NCI-H1105 (cell line): ENCODE data around the gene FAH.
"Not testable (repeated sequence)": the region's sequence is repeated elsewhere in the genome, so short reads cannot be mapped to it uniquely, and the experiment has no call there.

Experiments
- DNase-seq: peaks from one replicate; lab custom pipeline; 2025; lab: John Stamatoyannopoulos, UW

FAH gene

GRCh38 chr15:80151576-80151975 lies 1.2 kb upstream of the FAH start:
- no peak for DNase-seq

DNA sequence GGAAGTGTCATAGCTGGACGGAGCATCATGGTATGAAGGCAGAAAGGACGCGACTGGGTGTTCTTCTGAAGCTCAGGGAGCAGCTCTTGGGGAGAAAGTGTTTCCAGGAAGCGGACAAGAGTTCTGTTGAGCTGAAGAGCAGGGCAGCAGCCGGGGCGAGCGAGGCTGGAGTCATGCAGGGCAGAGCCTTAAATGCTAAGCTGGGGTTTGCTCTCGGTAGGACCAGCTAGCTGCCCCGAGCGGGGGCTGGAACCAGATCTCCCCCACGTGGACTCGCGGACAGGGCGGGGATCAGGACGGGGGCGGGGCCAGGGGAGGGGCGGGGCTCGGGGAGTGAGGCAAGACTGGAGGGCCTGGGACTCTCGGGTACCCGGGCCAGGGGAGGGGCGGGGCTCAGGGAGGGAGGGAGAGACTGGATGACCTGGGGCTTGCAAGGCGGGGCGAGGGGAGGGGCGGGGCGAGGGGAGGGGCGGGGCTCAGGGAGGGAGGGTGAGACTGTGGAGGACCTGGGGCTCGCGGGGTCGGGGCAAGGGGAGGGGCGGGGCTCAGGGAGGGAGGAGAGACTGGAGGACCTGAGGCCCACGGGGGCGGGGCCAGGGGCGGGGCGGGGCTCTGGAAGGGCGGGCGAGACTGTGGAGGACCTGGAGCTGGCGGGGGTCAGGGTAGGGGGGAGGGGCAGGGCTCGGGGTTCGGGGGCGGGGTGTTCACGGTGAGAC lies 461 bp upstream of the FAH start:
- peak; percentile 86 for DNase-seq

GRCh38 chr15:80153900-80154299 lies 1.1 kb downstream of the FAH start:
- no peak for DNase-seq

GRCh38 chr15:80154336-80154735 lies 1.5 kb downstream of the FAH start:
- no peak for DNase-seq

DNA sequence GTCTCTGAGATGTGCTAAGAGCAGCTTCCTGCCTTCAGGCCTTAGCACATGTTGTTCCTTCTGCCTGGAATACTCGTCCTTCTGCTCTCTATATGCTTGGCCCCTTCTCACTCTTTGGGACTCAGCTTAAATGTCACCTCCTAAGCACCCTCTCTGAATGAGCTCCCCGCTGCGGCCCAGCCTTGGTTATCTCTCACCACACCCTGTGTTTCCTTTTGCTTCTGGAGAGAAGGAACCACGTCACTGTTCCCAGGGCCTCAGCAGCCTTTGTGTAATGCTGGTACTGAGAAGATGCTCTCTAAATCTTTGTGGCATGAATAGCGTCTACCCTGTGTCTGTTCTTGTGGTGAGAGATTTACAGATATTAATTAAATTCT lies 2.2 kb downstream of the FAH start:
- DNase-seq, result no peak

GRCh38 chr15:80155378-80156175 lies 2.8 kb downstream of the FAH start:
- DNase-seq, result not testable (repeated sequence)

GRCh38 chr15:80156176-80156720 lies 3.4 kb downstream of the FAH start:
- no peak for DNase-seq

- no peak for DNase-seq
Measured at GRCh38 chr15:80157215-80157614, 4.4 kb downstream of the FAH start.

GRCh38 chr15:80159301-80159700 lies 6.5 kb downstream of the FAH start:
- no peak for DNase-seq

DNA sequence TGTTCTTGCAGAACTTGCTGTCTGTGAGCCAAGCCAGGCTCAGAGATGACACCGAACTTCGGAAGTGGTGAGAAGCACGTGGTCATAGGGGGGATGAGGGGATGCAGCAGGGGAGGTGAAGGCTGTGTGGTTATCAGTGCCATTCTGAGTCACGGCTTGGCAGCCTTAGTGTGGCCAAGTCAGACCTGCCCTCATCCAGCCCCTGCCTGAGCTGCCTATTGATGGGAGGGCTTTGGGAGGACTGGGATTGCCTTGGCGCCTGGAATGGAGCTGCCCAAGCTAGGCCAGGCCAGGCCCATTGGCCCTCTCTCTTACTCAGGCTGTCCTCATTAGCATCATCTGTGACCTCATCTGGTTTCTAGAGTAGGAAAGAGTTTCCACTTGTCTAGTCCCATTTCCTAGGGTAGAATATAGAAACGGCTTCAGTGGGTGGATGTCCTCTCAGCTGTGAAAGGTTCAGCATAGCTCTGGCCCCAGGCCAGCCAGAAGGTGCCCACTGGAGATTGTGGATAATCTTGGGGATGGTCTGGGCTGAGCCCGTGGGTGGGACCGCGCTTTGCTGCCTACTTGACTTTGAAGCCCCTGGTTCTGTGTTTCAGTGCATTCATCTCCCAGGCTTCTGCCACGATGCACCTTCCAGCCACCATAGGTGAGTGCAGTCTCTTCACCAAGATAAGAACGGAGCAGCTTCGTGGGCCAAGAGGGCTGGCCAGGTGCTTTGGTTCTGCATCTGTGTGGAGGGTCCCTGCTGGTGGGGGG lies 7.2 kb downstream of the FAH start:
- no peak for DNase-seq

GRCh38 chr15:80160570-80161156 lies 7.9 kb downstream of the FAH start:
- DNase-seq, result no peak

- DNase-seq, result no peak
Measured at GRCh38 chr15:80161468-80162016, 8.7 kb downstream of the FAH start.

DNA sequence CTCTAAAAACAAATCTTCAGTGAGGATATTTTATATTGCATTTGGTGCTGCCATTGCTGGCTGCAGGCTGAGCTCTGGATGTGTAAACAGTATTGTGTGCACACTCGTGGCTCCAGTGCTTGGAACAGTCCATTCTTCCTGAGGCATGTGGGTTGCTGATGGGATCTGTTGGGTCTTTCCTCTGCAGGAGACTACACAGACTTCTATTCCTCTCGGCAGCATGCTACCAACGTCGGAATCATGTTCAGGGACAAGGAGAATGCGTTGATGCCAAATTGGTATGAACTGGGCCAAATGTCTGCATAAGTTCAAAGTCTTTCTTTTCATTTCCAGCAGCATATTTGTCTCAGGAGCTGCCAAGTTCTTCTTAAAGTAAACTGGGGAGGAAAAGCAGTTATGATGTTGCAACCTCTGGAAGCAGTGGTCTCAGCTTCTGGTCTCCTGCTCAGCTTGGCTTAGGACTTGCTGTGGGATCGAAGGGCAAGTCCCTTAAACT lies 9.3 kb downstream of the FAH start:
- no peak for DNase-seq

DNA sequence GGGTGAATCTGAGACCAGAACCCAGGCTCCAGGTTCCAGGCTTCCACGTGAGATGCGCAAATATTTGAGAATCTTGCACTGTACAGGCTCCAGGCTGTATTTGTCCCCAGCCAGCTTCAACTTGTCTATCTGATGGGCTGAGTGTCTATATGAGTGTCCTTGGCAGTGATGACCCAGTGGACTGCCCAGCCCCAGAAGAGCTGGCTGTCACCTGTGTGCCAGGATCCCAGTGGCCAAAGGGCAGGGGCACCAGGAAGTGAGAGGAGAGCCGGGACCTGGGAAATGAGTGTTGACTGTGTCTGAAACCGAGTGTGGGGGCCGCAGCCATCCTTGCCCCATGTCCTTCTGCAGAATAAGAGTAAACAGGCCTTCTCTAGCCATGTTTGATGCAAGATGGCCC lies 10.4 kb downstream of the FAH start:
- DNase-seq, result no peak

DNA sequence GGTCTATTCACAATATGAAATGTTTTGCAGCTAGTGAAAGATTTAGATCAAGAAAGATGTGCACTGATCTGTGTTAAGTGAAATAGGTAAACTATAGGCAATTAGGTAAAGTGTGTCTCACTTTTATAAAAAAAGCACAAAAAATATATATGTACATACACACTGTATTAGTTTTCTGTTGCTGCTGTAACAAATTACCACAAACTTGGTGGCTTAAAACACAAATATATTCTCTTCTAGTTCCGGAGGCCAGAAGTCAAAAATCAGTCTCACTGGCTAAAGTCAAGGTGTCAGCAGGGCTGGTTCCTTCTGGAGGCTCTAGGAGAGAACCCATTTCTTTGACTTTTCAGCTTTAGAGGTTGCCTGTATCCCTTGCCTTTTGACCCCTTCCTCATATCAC lies 11.1 kb downstream of the FAH start:
- DNase-seq, result no peak

DNA sequence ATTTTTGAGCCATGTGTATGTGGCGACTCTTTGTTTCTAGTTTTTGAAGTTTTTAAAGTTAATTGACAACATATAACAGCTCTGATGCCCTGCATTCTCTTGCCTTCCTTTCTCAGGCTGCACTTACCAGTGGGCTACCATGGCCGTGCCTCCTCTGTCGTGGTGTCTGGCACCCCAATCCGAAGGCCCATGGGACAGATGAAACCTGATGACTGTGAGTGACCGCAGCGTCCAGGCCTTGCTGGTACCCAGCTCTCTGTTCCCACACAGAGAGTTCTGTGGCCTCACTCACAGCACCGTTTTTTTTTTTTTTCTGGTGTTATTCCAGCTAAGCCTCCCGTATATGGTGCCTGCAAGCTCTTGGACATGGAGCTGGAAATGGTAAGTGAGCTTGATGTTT lies 15.1 kb downstream of the FAH start:
- DNase-seq, result no peak

DNA sequence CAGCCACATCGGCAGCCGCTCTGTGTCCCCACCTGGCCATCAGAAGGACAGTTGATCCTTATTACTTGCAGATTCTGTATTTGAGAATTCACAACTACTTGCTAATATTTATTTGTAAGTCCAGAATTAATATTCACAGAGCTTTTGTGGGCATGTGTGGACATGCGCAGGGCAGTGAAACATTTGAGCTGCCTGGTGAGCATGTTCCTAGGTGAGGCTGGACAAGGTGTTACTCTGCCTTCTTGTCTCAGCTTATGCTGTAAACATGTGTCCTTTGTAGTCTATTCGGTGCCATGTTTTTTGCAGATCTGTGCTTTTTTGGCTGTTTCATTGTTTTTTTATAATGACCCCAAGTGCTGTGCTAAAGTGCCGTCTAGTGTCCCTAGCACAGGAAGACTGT lies 15.6 kb downstream of the FAH start:
- DNase-seq, result no peak

DNA sequence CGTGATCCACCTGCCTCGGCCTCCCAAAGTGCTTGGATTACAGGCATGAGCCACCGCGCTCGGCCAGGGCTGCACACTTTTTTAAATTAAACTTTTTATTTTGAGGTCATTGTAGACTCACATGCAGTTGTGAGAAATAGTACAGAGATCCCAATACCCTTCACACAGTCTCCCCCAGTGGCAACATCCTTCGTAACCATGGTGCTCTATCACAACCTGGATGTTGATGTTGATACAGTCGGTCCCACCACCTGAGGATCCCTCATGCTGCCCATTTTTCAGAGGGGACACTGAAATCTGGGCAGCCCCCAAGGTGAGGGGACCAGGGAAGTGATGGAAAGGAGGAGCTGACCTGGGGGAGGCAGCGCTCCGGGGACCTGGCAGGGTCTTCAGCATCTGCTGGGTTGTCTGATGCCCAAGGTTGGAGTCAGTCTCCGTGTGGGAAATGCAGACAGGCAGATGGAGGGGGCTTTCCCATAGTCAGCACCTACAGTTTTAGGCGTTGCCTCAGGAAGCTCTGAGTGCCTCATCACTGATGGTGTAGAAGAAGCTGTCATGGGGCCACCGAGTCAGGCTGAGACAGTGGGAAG lies 17.1 kb downstream of the FAH start:
- no peak for DNase-seq

DNA sequence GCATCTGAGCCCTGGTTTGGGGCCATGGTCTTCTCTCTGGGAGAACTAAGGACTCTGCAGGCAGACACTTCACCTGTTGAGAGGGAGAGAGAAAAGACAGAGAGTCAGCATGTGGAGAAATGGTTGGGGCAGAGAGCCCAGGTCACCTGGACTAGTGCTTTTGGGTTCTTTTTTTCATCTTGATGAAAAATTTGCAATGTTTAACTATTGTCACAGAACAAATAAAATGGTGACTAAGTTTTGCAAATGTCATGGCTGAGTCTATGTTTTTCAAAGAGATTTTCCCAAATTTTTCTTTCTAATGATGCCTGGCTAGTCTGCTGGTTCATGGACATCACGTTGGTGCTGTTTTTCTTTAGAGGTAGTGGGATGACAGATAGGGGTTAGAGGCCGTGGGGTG lies 17.8 kb downstream of the FAH start:
- no peak for DNase-seq

- no peak for DNase-seq
Measured at GRCh38 chr15:80171787-80172186, 19.0 kb downstream of the FAH start.

DNA sequence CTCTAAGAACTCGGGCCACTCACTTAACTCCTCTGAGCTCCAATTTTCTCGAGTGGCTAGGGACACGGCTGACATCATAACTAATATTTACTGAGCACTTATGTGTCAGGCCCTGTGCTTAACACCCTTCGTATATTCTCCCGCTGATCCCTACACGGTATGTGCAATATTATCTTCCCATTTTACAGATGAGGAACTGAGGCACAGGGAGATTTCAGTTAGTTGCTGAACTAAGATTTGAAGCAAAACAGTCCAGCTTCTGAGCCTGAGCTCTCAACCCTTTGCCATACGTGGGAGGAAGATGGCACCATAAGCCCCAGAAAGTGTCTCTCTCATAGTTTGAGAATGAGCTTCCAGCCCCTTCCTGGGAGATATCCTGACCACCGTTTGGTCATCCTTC lies 19.6 kb downstream of the FAH start:
- no peak for DNase-seq
